Immature natural killer cell (primary cell): ENCODE data around the gene CDH23. TPM values are rescaled to one million over a fixed set of nuclear protein-coding genes. Genes with fewer than 3 reads are reported as not detected.
A peak's percentile ranks its signal among the peaks of the same experiment; 100 is the strongest.

Source experiments
- DNase-seq, 3 donors: peaks; one replicate each; pipeline ENCODE4 v3.0.0; 2022; ENCODE audit warnings: mixed read lengths in 1 of 3
- H3K27ac Mint-ChIP-seq, 6 donors: one replicate each; pipeline ENCODE4 v1.8.0; 2020; ENCODE audit warnings: mixed read lengths in 6 of 6, mild to moderate bottlenecking in 5 of 6, inconsistent platforms in 4 of 6, moderate library complexity in 3 of 6
- H3K27me3 Mint-ChIP-seq, 3 donors: one replicate each; pipeline ENCODE4 v1.8.0; 2020 to 2021; ENCODE audit warnings: low read depth in 3 of 3, mild to moderate bottlenecking in 3 of 3, mixed read lengths in 3 of 3, moderate library complexity in 3 of 3, inconsistent platforms in 1 of 3
- H3K36me3 Mint-ChIP-seq, 3 donors: one replicate each; pipeline ENCODE4 v1.8.0; 2020; ENCODE audit warnings: mixed read lengths in 3 of 3, inconsistent platforms in 2 of 3, mild to moderate bottlenecking in 2 of 3
- H3K4me1 Mint-ChIP-seq, 2 donors: one replicate each; pipeline ENCODE4 v1.8.0; 2020; ENCODE audit warnings: inconsistent platforms in 2 of 2, mild to moderate bottlenecking in 2 of 2, mixed read lengths in 2 of 2, moderate library complexity in 1 of 2
- H3K4me3 Mint-ChIP-seq, 5 donors: one replicate each; pipeline ENCODE4 v1.8.0; 2020; ENCODE audit warnings: mild to moderate bottlenecking in 5 of 5, mixed read lengths in 5 of 5, inconsistent platforms in 3 of 5, moderate library complexity in 3 of 5
- H3K9me3 Mint-ChIP-seq, 6 donors: one replicate each; pipeline ENCODE4 v1.8.0; 2020; ENCODE audit warnings: mild to moderate bottlenecking in 6 of 6, mixed read lengths in 6 of 6, inconsistent platforms in 4 of 6, moderate library complexity in 3 of 6
- polyA plus RNA-seq, 3 donors: library from polyadenylated mRNA; unstranded; fragments of 300-500 nt; fragmentation: Illumina TruSeq; gene quantifications; one replicate each; pipeline ENCODE4 v1.2.3, GENCODE V29; 2021

CDH23 gene
- polyA plus RNA-seq, 3 donors from 2014 or later: 0.47 to 0.59 TPM; not detected in 1

DNA sequence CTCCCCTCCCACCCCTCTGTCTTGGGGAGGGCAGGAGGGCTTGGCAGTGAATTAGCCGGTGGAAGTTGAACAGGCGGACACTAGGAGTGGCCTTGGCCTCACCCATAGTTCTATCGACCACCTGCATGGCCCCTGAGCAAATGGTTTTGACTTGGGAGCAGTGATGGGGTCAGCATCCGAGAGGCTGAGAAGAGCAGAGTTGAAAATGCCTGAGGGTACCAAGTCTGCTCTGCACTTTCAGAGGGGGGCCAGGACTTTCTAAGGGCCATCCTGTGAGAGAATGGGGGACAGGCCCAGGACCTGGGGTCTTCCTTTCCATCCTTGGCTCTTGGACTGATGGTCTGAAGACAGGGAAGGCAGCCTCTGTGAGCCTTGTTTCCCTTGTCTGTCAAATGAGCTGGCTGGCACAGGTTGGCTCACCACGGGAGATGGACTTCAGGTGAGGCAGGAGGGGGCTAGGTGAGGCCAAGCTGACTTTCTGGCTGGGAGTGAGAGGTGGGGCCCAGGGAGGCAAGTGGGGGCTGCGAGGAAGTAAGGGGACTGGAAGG, 29.4 kb downstream of the CDH23 start:
- no peak for DNase-seq
- no peaks in the 10 kb centered on the region for H3K4me1 Mint-ChIP-seq
- no peaks in the 10 kb centered on the region for H3K36me3 Mint-ChIP-seq
- no peaks in the 10 kb centered on the region for H3K9me3 Mint-ChIP-seq
- H3K27ac Mint-ChIP-seq: no peak overlapping the region
- no peak overlapping the region for H3K4me3 Mint-ChIP-seq
- H3K27me3 Mint-ChIP-seq: peaks cover 4 to 7% (median 4%) of the 10 kb centered on the region in 3 donors

DNA sequence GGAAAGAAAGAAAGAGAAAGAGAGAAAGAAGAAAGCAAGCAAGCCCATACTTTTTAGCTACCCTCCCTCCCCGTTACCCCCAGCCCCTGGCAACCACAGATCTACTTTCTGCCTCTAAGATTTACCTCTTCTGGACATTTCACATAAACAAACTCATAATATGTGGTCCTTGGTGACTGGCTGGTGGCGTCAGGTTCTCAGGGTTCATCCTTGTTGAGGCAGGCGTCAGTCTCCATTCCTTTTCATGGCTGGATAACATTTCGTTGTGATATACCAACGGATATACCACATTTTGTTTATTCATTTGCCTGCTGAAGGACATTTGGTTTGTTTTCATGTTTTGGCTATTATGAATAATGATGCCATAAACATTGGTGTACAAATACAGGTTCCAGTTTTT, 30.5 kb downstream of the CDH23 start:
- Mint-ChIP-seq H3K27me3 (peaks cover 4 to 12% (median 4%) of the 10 kb centered on the region in 3 donors), H3K4me3 (no peak overlapping the region), H3K27ac (no peak overlapping the region), H3K4me1 (peaks cover 0 to 2% of the 10 kb centered on the region in 2 donors), H3K9me3 (no peaks in the 10 kb centered on the region), H3K36me3 (peaks cover 0 to 2% (median 0%) of the 10 kb centered on the region in 3 donors)
- DNase-seq: no peak

DNA sequence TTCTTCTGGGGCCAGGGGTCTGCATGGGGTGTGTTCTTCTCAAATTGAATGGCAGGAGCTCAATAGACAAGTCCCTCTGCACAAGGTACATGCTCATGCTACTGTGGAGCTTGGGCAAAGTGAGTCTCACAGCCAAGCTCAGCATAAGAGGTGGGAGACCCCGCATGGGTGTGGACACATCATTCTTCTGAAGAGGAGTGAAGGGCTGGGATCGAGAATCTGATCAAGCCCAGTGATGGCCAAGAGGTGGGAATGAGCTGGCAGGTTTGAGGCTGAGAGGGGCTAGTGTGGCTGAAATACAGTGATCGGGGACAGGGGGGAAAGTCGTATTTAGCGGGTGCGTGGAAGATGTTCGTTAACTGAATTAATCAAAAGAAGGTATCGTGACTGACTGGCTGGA, 32.6 kb downstream of the CDH23 start:
- no peak overlapping the region for H3K4me3 Mint-ChIP-seq
- no peak for DNase-seq
- H3K27me3 Mint-ChIP-seq: peaks cover 1 to 12% (median 8%) of the 10 kb centered on the region in 3 donors
- no peaks in the 10 kb centered on the region for H3K9me3 Mint-ChIP-seq
- no peak overlapping the region for H3K27ac Mint-ChIP-seq
- H3K4me1 Mint-ChIP-seq: peaks cover 11 to 14% of the 10 kb centered on the region in 2 donors
- peaks cover 0 to 3% (median 0%) of the 10 kb centered on the region in 3 donors for H3K36me3 Mint-ChIP-seq

DNA sequence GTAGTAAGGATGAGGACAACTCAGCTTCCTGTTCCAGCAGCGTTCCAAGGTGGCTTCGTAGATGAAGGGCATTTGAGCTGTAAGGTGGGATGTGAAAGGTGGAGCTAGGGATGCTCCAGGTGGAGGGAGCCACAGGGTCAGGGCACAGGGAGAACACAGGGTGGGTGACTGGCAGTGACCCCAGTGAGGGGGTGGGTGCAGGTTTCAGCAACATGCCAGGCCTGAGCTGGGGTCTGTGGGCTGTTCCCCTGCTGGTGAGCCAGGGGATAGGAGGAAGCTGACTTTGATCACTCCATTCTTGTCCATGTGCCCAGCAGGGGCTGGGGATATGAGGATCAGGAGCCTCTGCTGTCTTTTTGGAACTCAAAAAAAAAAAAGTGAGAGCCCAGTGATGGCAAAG, 33.2 kb downstream of the CDH23 start:
- Mint-ChIP-seq H3K9me3 (no peaks in the 10 kb centered on the region), H3K36me3 (peaks cover 0 to 3% (median 0%) of the 10 kb centered on the region in 3 donors), H3K27me3 (peaks cover 1 to 12% (median 8%) of the 10 kb centered on the region in 3 donors), H3K4me1 (peaks cover 17 to 20% of the 10 kb centered on the region in 2 donors), H3K4me3 (no peak overlapping the region), H3K27ac (no peak overlapping the region)
- DNase-seq: no peak

DNA sequence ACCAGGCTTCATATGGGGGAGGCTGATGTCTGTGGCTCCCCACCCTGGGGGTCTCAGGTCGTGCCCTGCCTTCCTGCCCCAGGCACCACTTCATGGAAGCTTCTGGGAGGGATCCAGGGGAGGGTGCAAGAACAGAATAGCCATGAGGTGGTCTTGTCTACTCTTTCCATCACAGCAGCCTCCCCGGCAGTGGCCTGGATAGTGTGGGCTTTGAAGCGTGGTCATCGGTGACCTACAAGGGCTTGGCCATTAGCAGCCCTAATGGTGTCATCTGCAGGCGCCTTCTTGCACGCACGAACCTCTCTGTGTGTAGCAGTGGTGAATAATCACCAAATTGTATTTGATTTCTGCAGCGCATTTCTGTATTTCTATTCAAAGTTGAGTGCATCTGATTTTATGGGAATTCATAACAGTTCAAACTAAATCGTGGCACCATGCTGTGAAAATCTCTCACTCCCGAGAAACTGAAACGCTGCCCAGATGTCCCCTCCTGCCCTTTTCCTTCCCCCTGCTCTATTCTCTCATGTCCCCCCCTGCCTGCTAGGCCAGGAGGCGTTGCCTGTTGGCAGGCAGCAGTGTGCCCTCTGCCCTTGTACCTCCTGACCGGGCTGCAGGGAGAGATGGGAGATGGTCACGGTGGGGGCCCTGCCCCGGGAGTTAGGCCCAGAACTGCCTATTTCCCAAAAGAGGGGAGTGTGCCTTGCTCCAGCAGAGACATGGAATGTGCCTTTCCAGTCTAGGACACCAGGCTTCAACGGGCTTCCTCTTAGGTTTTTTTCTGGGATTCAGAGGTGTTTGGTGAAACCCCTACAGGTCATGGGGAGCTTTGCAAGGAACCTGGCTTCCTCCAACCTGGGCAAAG, 34.8 kb downstream of the CDH23 start:
- Mint-ChIP-seq H3K4me1 (peaks cover 23 to 26% of the 10 kb centered on the region in 2 donors), H3K27me3 (peaks cover 5 to 12% (median 8%) of the 10 kb centered on the region in 3 donors), H3K9me3 (no peaks in the 10 kb centered on the region), H3K36me3 (peaks cover 0 to 3% (median 0%) of the 10 kb centered on the region in 3 donors), H3K4me3 (no peak overlapping the region), H3K27ac (no peak overlapping the region)
- no peak for DNase-seq

DNA sequence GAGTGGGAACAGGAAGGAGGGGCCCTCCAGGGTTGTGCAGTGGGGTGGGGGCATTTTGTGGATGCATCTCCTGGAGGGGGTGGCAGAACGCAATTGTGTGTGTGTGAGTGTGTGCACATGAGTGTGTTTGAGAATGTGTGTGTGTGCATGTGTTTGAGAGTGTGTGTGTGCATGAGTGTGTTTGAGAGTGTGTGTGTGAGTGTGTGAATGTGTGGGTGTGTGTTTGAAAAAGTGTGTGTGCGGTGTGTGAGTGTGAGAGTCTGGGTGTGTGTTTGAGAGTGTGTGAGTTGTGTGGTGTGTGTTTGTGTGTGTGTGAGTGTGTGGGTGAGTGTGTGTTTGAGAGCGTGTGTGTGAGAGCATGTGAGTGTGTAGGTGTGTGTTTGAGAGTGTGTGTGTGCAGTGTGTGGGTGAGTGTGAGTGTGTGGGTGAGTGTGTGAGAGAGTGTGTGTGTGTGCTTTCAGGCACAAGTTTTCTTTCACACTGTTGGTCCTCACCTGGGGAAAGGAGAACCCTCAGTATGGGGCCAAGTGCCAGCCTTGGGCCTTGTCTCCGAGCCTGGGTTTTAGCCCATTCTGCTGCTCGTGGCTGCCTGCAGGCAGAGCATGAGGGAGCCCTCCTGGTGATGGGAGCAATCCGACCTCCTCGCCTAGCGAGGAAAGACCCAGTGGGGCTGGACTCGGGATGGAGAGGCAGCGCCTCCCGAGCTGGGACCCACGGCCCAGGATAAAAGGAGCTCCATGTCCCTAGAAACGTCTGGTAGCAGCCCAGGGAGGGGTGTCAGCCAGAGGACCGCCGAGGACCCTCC, 35.6 kb downstream of the CDH23 start:
- DNase-seq: no peak
- H3K36me3 Mint-ChIP-seq: peaks cover 0 to 3% (median 0%) of the 10 kb centered on the region in 3 donors
- H3K27me3 Mint-ChIP-seq: peaks cover 5 to 12% (median 9%) of the 10 kb centered on the region in 3 donors
- peak overlapping the region in 1 of 5 donors; percentile 44 for H3K4me3 Mint-ChIP-seq
- H3K4me1 Mint-ChIP-seq: peaks cover 23 to 26% of the 10 kb centered on the region in 2 donors
- peak overlapping the region in 1 of 6 donors; percentile 47 for H3K27ac Mint-ChIP-seq
- H3K9me3 Mint-ChIP-seq: no peaks in the 10 kb centered on the region

DNA sequence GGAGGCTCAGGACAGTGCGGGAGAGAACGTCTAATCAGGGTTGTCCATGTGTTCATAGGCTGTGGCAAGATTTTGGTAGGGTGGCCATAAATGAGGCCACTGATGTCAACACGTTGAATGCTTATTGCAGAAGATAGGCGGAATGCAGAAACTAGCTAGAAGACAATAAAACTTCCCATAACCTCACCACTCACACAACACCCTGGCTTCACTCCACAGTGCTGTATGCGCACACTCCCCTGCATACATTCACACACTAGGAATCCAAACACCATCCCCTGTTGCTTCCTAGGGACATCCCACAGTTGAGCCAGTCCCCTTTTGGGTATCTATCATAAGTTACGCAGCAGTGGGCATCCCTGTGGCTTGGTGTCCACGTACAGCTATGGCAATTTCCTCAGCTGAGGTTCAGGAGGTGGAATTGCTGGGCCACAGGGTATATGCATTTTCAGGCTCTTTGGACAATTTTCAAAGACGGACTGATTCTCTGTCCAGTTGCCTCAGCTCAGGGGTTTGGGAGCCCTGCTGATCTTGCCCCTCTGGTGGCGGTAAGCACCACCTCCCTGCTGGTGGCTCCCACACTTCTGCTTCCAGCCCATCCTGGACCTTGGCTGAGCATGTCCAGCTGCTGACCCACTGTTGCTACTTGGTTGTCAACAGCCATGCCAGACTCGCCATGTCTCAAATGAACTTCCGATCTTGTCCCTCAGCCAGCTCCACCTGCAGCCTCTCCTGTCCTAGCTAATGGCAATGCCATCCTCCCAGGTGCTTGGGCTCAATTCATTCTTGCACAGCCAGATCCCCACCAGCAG, 36.4 kb downstream of the CDH23 start:
- H3K4me1 Mint-ChIP-seq: peaks cover 23 to 26% of the 10 kb centered on the region in 2 donors
- H3K36me3 Mint-ChIP-seq: peaks cover 0 to 3% (median 0%) of the 10 kb centered on the region in 3 donors
- peak overlapping the region in 1 of 6 donors; percentile 43 for H3K27ac Mint-ChIP-seq
- H3K27me3 Mint-ChIP-seq: peaks cover 5 to 9% (median 8%) of the 10 kb centered on the region in 3 donors
- H3K4me3 Mint-ChIP-seq: peak overlapping the region in 1 of 5 donors; percentile 20
- DNase-seq: no peak
- no peaks in the 10 kb centered on the region for H3K9me3 Mint-ChIP-seq

DNA sequence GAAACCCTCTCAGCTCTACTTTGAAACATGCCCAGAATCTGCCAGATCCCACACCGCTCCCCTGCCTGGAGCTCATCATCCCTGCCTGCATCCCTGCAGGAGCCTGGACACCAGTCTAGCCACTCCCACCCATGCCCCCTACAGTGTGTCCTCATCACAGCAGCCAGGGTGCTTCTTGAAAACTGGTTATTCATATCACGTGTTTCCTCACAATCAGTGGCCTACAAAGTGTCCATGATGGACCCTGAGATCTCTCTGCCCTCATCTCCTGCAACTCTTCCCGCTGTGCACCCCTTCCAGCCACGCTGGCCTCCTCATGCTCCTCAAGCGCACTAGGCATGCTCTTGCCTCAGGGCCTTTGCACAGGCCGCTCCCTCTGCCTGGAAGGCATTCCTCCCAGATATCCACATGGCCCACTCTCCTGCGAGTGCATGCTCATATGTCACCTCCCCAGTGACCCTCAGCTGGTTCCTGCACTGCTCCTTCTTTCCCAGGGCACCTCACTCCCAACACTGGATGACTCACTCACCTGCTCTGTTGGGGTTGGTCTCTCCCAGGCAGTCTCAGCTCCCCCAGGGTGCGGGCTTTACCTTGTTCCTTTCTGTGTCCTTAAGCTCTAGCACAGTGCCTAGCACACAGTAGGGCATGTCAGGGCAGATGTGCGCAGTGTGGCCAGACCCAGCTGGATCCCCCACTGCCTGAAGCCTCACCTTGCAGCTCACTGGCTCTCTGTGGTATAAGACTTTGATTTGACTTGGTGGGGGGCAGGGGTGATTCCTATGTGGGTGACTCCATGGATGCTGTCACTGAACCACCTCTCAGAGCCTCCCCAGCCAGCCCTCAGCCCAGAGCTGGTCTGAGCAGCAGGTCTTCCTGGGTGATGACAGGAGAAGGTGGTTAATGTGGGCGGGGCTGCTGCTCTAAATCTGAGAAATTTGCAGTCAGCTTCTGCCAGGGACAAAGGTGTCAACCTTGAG, 37.3 kb downstream of the CDH23 start:
- peaks cover 0 to 3% (median 0%) of the 10 kb centered on the region in 3 donors for H3K36me3 Mint-ChIP-seq
- H3K4me3 Mint-ChIP-seq: peak overlapping the region in 4 of 5 donors; percentile 3 to 57 (median 8)
- DNase-seq: peak; percentile 57 to 67 (median 66)
- H3K9me3 Mint-ChIP-seq: no peaks in the 10 kb centered on the region
- peaks cover 4 to 9% (median 8%) of the 10 kb centered on the region in 3 donors for H3K27me3 Mint-ChIP-seq
- peak overlapping the region in 4 of 6 donors; percentile 43 to 80 (median 54) for H3K27ac Mint-ChIP-seq
- peaks cover 23 to 26% of the 10 kb centered on the region in 2 donors for H3K4me1 Mint-ChIP-seq

DNA sequence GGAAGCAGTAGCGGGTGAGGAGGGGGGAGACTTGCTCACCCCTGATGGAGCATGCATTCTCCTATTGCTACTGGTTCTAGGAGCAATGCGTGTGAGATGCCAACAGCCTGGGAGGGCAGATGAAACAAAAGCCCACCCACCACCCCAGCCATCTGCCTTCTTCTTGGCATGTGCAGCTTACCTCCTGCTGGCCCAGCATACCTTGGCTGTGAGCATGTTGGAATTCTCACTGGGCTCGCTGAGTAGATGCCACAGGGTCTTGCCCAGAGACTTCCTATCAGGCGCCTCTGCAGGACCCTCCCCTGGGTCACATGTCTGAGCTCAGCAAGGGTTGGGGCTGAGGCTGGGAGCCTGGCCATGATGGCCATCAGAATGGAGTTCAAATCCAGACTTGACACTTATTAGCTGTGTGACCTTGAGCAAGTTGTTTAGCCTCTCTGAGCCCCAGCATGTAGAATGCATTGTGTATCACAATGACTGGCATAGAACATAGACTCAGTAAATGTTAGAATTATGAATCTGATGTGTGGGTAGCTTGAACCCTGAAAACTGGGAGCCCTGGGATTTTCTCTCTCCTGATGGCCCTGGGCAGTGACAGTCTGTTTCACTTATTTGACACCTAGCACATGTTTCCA, 38.2 kb downstream of the CDH23 start:
- Mint-ChIP-seq H3K27ac (peak overlapping the region in 1 of 6 donors; percentile 30), H3K9me3 (no peaks in the 10 kb centered on the region), H3K36me3 (peaks cover 0 to 3% (median 0%) of the 10 kb centered on the region in 3 donors), H3K27me3 (peaks cover 4 to 7% (median 6%) of the 10 kb centered on the region in 3 donors), H3K4me1 (peaks cover 23 to 26% of the 10 kb centered on the region in 2 donors), H3K4me3 (peak overlapping the region in 3 of 5 donors; percentile 3 to 57 (median 5))
- no peak for DNase-seq

DNA sequence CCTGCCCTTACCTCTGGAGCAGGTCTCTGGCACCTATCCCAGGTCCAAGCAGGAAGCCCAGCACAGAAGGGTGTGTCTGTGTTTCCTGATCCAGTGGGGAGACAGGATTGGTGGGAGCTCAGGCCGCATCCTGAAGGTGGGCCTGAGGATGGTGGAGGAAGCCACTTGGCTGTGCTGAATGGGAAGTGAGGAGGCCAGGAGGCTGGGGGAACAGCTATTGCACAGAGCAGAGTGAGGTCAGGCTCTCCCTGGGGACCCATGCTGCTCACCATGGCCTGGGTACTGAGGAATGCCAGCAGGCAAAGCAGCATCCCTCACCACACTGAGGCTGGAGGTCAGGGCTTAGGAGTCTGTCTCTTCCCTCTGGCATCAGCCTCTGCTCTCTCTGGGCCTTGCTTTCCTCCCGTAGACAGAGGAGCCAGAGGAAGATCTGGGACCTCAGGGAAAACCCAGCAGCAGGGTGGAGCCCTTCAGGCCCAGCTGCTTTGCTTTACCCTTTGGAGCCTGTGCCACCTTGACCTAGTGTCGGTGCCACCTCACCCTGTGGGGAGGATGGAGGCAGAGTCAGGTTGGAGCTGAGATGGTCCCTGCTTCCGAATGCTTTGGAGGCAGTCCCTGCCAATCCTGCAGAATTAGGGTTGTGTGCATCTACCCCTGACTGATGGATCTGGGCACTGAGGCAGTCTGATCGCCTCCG, 39.0 kb downstream of the CDH23 start:
- DNase-seq: no peak
- Mint-ChIP-seq H3K9me3 (no peaks in the 10 kb centered on the region), H3K4me1 (peaks cover 23 to 26% of the 10 kb centered on the region in 2 donors), H3K4me3 (no peak overlapping the region), H3K36me3 (peaks cover 0 to 3% (median 0%) of the 10 kb centered on the region in 3 donors), H3K27ac (peak overlapping the region in 2 of 6 donors; percentile 11 to 30), H3K27me3 (peaks cover 4 to 7% (median 5%) of the 10 kb centered on the region in 3 donors)
